Stimulated activated CD4-positive, alpha-beta T cell treated with anti-CD3 and anti-CD28 coated beads, Interleukin-12 subunit alpha, Interleukin-12 subunit beta, amount 100 ng/mL, for 48 hours (primary cell): Measurements from ENCODE around the gene PAPPA.

Experiments used
- DNase-seq, 3 donors: peaks; one replicate each; pipeline ENCODE4 v3.0.0-alpha.2; 2020; ENCODE audit warnings: low read depth in 2 of 3, low spot score in 1 of 3

The PAPPA gene

GRCh38 chr9:116409129-116409528, 255.5 kb downstream of the PAPPA start:
- DNase-seq = no peak

- DNase-seq = no peak
Observed at GRCh38 chr9:116409638-116410037, 256.0 kb downstream of the PAPPA start.

DNA sequence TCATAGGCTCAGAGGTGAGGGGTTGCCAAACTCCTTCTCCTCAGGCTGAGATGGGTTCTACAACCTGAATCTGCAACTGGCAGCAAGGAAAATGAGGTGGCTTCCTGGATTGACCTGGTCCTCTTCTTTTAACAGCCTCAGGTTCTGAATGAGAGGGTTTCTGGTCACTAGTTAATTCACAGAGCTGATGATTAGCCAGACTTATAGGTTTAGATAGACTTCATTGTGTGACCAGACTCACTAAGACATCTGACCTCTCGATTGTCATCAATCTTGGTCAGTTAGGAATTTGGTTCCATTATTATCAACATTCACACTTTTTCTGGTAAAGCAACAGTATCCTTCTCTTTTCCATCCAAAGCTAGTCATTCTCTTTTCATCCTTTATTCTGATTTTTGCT, 257.9 kb downstream of the PAPPA start:
- no peak for DNase-seq

GRCh38 chr9:116414374-116414773, 260.8 kb downstream of the PAPPA start:
- no peak for DNase-seq

GRCh38 chr9:116416421-116416820, 262.8 kb downstream of the PAPPA start:
- no peak for DNase-seq

DNA sequence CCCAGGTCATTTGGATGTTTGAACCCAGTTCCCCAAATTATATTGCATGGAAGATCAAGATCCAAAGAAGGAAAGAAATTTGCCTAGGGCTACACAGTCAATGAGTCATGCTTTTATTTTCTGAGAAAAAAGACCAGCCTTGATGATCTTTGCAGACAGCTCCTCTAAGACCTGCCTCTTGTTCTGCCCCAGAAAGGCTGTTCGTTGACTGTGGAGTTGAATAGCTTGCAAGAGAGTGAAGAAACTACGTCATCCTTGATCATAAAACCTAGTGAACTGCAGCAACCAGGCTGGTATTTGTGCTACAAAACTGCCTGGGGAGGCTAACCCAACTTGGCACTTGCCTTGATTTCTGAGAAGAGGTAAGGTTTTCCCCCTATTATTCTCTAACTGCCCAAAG, 263.9 kb downstream of the PAPPA start:
- no peak for DNase-seq

DNA sequence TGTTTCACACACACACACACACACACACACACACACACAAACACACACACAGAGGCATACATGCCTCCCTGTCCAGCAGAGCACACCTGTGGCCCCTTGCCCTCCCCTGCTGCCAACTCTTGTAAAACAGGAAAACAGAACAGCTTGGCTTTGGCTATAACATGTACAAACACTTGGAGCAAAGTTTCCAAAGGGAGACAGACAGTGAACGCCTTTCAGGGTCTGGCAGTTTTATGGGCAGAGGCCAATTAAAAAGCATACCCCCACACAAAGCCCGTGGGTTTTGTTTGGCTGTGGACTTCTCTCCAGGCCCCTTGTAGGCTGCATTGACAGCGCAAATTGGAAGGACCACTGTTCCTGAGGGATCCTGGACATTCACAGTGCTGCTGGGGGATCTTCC, 265.6 kb downstream of the PAPPA start:
- DNase-seq = no peak

DNA sequence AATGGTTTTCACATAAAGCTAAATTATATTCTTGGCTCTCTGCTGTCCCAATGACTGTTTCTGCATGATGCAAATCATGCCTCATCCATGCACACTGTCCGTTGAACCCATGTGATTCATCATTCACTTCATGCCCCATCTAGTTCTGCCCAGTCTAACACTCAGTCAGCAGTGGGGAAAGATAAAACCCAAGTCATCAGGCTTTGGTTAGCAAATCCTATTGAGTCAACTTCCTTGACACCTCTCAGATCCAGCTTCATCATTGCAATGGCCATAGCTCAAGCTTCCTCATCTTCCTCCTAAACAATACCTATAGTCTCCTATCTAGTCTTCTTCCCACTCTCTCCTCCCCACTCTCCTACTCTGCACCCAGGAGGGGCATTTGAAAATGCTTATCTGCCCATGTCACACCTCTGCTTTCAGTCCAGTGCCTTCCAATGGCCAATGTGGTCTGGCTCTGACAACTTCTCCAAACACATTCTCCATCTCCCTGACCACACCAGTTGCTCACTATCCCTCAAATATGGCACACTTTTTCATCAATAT, 267.5 kb downstream of the PAPPA start:
- no peak for DNase-seq

DNA sequence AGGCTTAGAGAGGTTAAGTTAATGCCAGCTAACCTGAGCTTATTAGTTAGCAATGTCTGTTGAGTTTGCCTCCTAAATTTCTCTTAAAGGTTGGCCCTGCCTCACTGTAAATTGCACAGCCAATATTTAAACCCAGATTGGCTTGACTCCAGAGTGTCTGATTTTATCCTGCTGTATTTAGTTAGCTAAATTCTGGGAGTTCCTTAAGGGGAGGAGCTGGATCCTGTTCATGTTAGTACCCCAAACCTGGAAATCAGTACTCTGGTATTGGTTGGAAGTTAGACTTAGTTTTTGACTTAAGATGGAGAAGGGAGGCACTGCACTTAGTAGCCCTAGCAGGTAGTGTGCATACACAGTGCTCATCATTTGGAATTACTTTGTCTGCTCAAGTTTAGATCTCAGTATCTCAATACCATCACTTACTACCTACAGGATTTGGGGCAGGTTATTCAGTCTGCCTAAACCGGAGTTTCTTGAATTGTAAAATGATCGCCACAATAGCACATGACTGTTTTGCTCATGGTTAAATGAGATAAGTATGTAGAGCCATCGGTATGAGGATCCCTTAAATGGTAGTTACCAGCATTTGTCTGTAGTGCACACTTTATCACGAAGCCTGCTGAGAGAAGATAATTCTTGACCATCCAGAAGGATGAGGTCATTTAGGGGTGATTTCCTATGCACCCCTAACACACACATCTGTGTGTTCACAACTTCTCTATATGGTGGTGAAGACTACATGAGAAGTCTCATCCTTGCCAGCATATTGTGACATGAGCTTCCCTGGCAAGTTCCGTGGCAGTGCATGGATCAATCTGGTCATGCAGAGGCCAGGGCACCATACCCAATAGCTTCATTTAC, 268.8 kb downstream of the PAPPA start:
- no peak for DNase-seq

DNA sequence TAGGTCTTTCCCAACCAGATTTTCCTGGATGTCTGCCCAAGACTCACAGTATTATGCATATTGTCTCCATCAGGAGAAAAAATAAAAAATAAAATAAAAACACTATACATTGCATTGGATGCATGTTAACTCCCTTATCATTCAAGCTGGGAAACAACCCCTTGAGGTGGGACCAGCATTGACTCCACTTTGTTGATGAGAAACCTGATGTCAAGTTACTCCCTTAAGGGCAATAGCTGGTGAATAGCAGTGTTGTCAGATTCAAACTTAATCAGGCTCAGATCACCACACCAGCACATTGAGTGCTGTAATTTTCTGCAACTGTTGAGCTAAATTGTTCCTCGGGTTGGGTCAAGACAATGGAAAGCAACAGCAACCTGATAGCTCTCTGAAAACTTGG, 269.6 kb downstream of the PAPPA start:
- no peak for DNase-seq

DNA sequence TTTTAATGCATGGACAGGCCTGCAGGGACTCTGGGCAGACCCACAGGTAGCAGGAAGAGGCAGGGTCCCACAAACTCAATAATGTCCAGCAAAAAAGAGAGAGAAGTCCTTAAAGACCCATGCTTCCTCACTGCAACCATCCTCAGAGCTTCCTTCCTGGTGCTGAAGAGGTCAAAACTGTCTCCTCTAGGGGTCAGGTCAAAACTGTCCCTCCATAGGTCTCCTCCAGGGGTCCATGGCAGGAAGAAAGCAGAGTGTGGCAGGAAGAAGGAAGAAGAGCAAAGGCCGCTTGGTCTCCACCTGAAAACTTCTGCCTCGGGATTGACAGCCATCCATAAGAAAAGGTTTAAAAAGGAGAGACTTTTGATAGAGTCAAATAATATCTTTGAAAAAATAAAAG, 271.7 kb downstream of the PAPPA start:
- no peak for DNase-seq

- no peak for DNase-seq
Observed at GRCh38 chr9:116430849-116431248, 277.3 kb downstream of the PAPPA start.

DNA sequence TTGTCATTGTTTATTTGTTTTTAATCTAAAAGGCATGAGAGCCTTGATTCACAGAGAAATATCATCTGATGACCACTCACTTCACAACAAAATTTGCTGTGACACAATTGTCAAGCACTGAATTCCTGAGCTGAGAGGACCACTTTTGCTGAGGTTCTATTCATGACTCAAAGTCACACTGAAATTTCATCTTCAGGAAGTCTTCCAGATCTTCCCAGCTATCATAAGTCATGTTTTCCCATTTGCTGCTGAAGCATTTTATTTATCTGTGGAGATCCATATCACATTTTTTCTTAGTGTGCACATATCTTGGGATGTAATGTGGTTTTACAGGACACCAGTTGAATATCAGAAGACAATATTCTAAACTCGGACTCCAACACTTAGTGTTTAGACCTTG, 278.5 kb downstream of the PAPPA start:
- DNase-seq = no peak

GRCh38 chr9:116434314-116434713, 280.7 kb downstream of the PAPPA start:
- no peak for DNase-seq

- DNase-seq = no peak
Observed at GRCh38 chr9:116435706-116436105, 282.1 kb downstream of the PAPPA start.

DNA sequence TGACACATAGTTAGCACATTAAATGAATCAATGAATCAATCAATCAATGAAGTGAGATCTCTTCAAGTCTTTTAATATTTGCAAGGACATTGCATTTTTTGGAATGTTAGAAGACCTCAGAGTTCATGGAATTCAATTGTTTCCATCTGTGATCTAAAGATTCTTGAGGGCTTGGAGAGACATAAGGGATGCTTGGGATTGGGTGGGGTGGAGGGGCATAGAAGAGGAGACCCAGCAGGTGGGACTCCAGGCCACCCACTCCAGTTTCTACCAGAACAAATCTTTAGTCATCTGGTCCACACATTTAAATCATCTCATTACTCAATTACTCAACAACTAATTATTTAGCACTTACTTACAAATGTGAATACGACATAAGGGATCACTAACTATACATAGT, 282.5 kb downstream of the PAPPA start:
- no peak for DNase-seq

- DNase-seq = no peak
Observed at GRCh38 chr9:116437411-116438370, 284.1 kb downstream of the PAPPA start.

- DNase-seq = no peak
Observed at GRCh38 chr9:116442528-116442927, 288.9 kb downstream of the PAPPA start.

DNA sequence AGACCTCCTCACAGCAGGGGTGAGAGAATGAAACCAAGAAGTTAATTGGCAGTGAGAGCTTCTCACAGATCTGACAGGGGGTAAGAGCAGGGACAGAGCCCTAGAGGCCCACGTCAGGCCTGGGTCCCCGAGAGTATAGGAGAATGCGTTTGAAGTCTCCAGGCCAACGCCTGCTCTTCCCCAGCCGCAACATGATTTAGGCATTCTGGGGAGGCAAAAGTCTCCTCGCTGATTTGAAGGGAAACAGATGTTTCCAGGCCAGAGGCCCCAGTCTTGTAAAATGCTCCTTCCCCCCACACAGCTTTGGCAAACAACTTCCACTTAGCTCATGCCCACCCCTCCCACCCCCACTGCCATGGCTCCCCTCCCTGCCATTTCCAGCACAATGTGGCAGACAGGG, 294.3 kb downstream of the PAPPA start:
- no peak for DNase-seq

- no peak for DNase-seq
Observed at GRCh38 chr9:116448431-116448830, 294.8 kb downstream of the PAPPA start.

- no peak for DNase-seq
Observed at GRCh38 chr9:116449949-116450348, 296.4 kb downstream of the PAPPA start.
